ENCODE measurements around the gene ZCCHC17. TPM values are rescaled to one million over a fixed set of nuclear protein-coding genes. Genes with fewer than 3 reads are reported as not detected.

Gene ZCCHC17
- total RNA-seq, 1 donor from 2014 or later: 17.4 TPM

DNA sequence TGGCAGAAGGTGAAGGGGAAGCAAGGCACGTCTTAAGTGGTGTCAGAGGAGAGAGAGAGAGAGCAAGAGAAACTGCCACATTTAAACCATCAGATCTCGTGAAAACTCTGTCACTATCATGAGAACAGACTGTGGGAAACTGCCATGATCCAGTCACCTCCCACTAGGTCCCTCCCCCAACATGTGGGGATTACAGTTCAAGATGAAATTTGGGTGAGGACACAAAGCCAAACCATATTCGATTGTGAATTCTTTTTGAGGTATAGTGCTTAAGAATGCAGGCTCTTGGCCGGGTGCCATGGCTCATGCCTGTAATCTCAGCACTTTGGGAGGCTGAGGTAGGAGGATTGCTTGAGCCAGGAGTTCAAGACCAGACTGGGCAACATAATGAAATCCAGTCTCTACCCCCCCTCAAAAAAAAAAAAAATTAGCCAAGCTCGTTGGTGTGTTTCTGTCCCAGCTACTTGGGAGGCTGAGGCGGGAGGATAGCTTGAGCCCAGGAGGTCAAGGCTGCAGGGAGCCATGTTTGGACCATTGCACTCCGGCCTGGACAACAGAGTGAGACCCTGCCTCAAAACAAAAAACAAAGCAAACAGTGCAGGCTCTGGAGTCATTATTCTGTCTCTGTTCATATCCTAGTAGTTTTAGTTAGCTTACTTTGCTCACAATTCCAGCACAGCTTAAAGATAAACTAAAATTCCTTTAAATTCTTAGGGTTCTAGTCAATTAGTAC lies 6.0 kb downstream of the ZCCHC17 start:
- H3K27me3 ChIP-seq: no peaks in the 10 kb centered on the region

DNA sequence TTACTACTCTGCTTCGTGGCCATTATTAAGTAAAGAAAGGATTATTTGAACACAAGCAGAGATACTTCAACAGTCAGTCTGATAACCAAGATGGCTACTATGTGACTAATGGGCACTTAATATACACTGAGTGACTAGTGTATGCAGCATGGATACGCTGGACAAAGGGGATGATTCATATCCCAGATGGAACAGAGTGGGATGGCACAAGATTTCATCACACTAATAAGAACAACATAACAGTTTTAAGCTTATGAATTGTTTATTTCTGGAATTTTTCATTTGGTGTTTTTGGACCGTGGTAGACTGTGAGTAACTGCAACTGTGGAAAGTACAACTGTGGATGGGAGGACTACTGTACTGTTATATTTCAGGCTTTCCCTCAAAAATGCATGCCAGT lies 9.4 kb downstream of the ZCCHC17 start:
- Histone ChIP-seq H3K4me3 (no peak overlapping the region), H3K27me3 (no peaks in the 10 kb centered on the region), H3K9me3 (no peaks in the 10 kb centered on the region), H3K4me1 (peaks cover 8% of the 10 kb centered on the region), H3K27ac (no peak overlapping the region), H3K36me3 (peaks cover 0 to 13% of the 10 kb centered on the region in 2 donors)
- intact Hi-C loops (cut with DNase I): no loop called here
- TF ChIP-seq POLR2A (IDR thresholded peaks at IDR 0.05) (no peak), POLR2AphosphoS5 (IDR thresholded peaks at IDR 0.05; ENCODE audit: insufficient read depth in 1 of 2, low read depth in 1 of 2) (no peak)
- TF ChIP-seq, protein P1, sequence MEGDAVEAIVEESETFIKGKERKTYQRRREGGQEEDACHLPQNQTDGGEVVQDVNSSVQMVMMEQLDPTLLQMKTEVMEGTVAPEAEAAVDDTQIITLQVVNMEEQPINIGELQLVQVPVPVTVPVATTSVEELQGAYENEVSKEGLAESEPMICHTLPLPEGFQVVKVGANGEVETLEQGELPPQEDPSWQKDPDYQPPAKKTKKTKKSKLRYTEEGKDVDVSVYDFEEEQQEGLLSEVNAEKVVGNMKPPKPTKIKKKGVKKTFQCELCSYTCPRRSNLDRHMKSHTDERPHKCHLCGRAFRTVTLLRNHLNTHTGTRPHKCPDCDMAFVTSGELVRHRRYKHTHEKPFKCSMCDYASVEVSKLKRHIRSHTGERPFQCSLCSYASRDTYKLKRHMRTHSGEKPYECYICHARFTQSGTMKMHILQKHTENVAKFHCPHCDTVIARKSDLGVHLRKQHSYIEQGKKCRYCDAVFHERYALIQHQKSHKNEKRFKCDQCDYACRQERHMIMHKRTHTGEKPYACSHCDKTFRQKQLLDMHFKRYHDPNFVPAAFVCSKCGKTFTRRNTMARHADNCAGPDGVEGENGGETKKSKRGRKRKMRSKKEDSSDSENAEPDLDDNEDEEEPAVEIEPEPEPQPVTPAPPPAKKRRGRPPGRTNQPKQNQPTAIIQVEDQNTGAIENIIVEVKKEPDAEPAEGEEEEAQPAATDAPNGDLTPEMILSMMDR (IDR thresholded peaks at IDR 0.05): no peak
- DNase-seq (ENCODE audit: extremely low spot score in 2 of 2): no peak

More for the DNA sequence above, 6.0 kb downstream of the ZCCHC17 start:
- DNase-seq (ENCODE audit: extremely low spot score in 2 of 2): no peak
- TF ChIP-seq POLR2A (IDR thresholded peaks at IDR 0.05) (no peak), POLR2AphosphoS5 (IDR thresholded peaks at IDR 0.05; ENCODE audit: insufficient read depth in 1 of 2, low read depth in 1 of 2) (no peak)
- TF ChIP-seq, protein P1 (IDR thresholded peaks at IDR 0.05): no peak
- intact Hi-C loops (cut with DNase I): loop anchor here (5.0 kb wide), 1 partner anchor 1359 kb away; no protein-coding TSS in a partner anchor
- no peak overlapping the region for H3K27ac ChIP-seq
- no peak overlapping the region for H3K4me3 ChIP-seq
- H3K4me1 ChIP-seq: peaks cover 8% of the 10 kb centered on the region
- no peaks in the 10 kb centered on the region for H3K36me3 ChIP-seq
- no peaks in the 10 kb centered on the region for H3K9me3 ChIP-seq

DNA sequence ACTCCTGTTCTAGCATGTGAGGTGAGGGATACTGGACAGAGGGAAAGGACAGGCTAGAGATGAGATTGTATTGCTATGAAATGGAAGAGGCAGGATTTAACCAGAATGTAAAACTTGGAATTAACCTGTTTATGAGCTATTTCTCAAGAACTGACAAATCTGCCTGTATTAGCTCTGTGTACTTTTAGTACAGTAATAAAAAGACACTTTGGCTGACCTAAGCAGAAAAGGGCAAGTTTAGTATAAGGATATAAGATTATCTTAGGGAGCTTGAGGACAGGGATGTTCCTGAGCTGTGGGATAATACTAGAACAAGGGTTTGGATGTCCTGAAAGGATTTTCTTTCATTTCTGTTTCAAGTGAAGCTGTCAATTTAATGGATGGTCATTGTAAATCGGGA lies 11.2 kb downstream of the ZCCHC17 start:
- H3K27me3 ChIP-seq: no peaks in the 10 kb centered on the region
- intact Hi-C loops (cut with DNase I): no loop called here
- H3K9me3 ChIP-seq: no peaks in the 10 kb centered on the region
- peaks cover 8% of the 10 kb centered on the region for H3K4me1 ChIP-seq
- H3K4me3 ChIP-seq: no peak overlapping the region
- TF ChIP-seq, protein P1 (IDR thresholded peaks at IDR 0.05): no peak
- TF ChIP-seq POLR2AphosphoS5 (IDR thresholded peaks at IDR 0.05; ENCODE audit: insufficient read depth in 1 of 2, low read depth in 1 of 2) (no peak), POLR2A (IDR thresholded peaks at IDR 0.05) (no peak)
- no peak overlapping the region for H3K27ac ChIP-seq
- peaks cover 0 to 26% of the 10 kb centered on the region in 2 donors for H3K36me3 ChIP-seq
- DNase-seq (ENCODE audit: extremely low spot score in 2 of 2): no peak

DNA sequence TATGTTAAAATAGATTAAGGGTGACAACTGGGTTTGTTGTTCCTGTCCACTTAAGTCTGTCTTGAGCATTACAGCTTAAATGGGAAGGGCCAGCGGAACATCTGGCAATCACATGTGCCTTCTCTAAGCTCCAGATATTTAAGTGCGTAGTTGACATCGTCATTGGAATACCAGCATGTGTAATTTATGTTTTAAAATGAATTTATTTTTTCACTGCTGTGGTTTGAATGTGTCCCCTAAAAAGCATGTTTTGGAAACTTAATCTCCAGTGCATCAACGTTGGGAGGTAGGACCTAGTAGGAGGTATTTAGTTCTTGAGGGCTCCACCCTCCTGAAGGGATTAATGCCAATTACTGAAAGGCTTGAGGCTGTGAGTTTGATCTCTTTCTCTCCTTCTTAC lies 13.4 kb downstream of the ZCCHC17 start:
- TF ChIP-seq POLR2AphosphoS5 (IDR thresholded peaks at IDR 0.05; ENCODE audit: insufficient read depth in 1 of 2, low read depth in 1 of 2) (no peak), POLR2A (IDR thresholded peaks at IDR 0.05) (no peak)
- TF ChIP-seq, protein P1 (IDR thresholded peaks at IDR 0.05): no peak
- intact Hi-C loops (cut with DNase I): no loop called here
- Histone ChIP-seq H3K4me3 (no peak overlapping the region), H3K4me1 (peaks cover 8% of the 10 kb centered on the region), H3K27me3 (no peaks in the 10 kb centered on the region), H3K36me3 (peaks cover 0 to 26% of the 10 kb centered on the region in 2 donors), H3K27ac (no peak overlapping the region), H3K9me3 (no peaks in the 10 kb centered on the region)
- DNase-seq (ENCODE audit: extremely low spot score in 2 of 2): no peak

DNA sequence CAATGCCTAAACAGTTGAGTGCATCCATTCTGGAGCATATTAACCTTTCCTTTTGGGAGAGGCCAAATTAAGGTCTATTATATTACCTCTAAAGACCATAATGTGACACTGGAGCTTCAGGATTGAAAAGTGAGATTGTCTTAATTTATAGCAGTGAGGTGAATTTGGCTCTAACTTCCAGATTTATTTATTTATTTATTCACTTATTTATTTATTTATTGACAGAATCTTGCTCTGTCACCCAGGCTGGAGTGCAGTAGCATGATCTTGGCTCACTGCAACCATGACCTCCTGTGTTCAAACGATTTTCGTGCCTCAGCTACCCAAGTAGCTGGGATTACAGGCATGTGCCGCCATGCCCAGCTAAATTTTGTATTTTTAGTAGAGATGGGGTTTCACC lies 19.1 kb downstream of the ZCCHC17 start:
- Histone ChIP-seq H3K27me3 (no peaks in the 10 kb centered on the region), H3K4me1 (no peaks in the 10 kb centered on the region), H3K36me3 (peaks cover 0 to 55% of the 10 kb centered on the region in 2 donors), H3K4me3 (no peak overlapping the region), H3K27ac (no peak overlapping the region), H3K9me3 (no peaks in the 10 kb centered on the region)
- no peak for DNase-seq (ENCODE audit: extremely low spot score in 2 of 2)
- no peak for TF ChIP-seq POLR2AphosphoS5 (IDR thresholded peaks at IDR 0.05; ENCODE audit: insufficient read depth in 1 of 2, low read depth in 1 of 2)
- TF ChIP-seq, protein P1 (IDR thresholded peaks at IDR 0.05): no peak
- intact Hi-C loops (cut with DNase I): no loop called here

Data from vagina (tissue), 2 donors.